RWPE2 (cell line): ENCODE results near the gene SDK2.

Experiments used
- ATAC-seq: fragments of 200-7000 bp; cut with Tn5 transposase; 3 replicates; pipeline ENCODE4 v1.9.1; 2021; ENCODE audit warnings: low read depth
- DNase-seq: peaks from one replicate; pipeline ENCODE4 v3.0.0-alpha.2; 2020; ENCODE audit warnings: low spot score
- H3K27ac ChIP-seq: fragments of 450-650 bp; 2 replicates; pipeline ENCODE4 v1.5.1; 2017; ENCODE audit warnings: mild to moderate bottlenecking; ENCODE audit not compliant: poor library complexity, severe bottlenecking
- H3K27me3 ChIP-seq: fragments of 250-450 bp; sonication (Bioruptor Pico); 2 replicates; pipeline ENCODE4 v1.5.1; 2021; ENCODE audit warnings: mild to moderate bottlenecking, moderate library complexity; ENCODE audit not compliant: insufficient read depth, poor library complexity, severe bottlenecking
- H3K36me3 ChIP-seq: fragments of 250-450 bp; sonication (Bioruptor Pico); 2 replicates; pipeline ENCODE4 v1.5.1; 2020; ENCODE audit warnings: low read depth, mild to moderate bottlenecking, moderate library complexity
- H3K4me1 ChIP-seq: fragments of 250-450 bp; sonication (Bioruptor Pico); 2 replicates; pipeline ENCODE4 v1.5.1; 2021; ENCODE audit warnings: mild to moderate bottlenecking, moderate library complexity; ENCODE audit not compliant: insufficient read depth, poor library complexity, severe bottlenecking
- H3K4me3 ChIP-seq: fragments of 250-450 bp; sonication (Bioruptor Pico); 2 replicates; pipeline ENCODE4 v1.5.1; 2021; ENCODE audit warnings: mild to moderate bottlenecking, moderate library complexity; ENCODE audit not compliant: severe bottlenecking
- H3K9me3 ChIP-seq: fragments of 250-450 bp; sonication (Bioruptor Pico); 2 replicates; pipeline ENCODE4 v1.5.1; 2021; ENCODE audit warnings: mild to moderate bottlenecking, moderate library complexity; ENCODE audit not compliant: severe bottlenecking
- CTCF ChIP-seq: fragments of 450-650 bp; IDR thresholded peaks from one replicate; pipeline ENCODE4 v1.5.1; 2017; ENCODE audit warnings: mild to moderate bottlenecking, moderate library complexity; ENCODE audit not compliant: poor library complexity, severe bottlenecking

SDK2 gene

DNA sequence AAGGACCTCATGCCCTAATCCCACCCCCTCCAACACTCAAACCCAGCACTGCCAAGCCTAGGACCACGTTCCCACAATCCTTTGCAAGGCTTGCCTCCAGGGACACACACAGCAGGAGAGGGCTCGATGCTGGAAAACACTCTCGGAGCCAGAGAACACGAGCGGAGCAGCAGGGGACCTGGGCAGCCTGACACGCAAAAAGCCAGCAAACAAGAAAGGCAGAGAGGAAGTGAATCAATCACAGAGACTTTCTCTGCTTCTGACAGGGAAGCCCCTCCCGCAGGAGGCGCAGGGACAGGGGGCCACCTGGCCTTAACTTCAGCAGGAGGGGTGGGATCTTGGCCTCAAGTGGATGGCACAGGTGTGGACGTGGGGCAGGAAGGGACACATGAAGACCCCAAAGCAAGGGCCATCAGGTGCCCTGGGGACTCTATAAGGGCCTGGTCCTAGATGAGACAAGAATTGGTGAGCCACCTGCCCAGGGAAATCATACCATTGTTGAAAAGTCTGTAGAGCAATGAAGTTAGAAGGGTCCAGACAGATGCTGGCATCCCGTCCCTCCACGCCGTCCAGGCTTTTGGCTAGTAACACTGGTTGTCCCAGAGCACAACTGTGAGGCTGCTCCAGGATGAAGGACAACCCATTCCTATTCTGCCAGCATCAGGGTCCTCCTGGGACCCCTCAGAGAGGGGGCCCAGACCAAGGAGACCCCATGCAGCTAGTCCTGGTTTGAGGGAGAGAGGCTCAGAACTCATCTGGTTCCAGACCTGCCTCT, 2.2 kb downstream of the SDK2 start:
- H3K27ac ChIP-seq = no peak overlapping the region
- no peaks in the 10 kb centered on the region for H3K4me1 ChIP-seq
- no peak for ATAC-seq
- no peak overlapping the region for H3K4me3 ChIP-seq
- H3K27me3 ChIP-seq = peaks cover 28% of the 10 kb centered on the region
- H3K36me3 ChIP-seq = no peaks in the 10 kb centered on the region
- H3K9me3 ChIP-seq = no peaks in the 10 kb centered on the region
- DNase-seq = no peak
- no peak for TF ChIP-seq CTCF

GRCh38 chr17:73640691-73641090, 3.6 kb downstream of the SDK2 start:
- no peaks in the 10 kb centered on the region for H3K9me3 ChIP-seq
- TF ChIP-seq CTCF = no peak
- no peak overlapping the region for H3K27ac ChIP-seq
- H3K36me3 ChIP-seq = no peaks in the 10 kb centered on the region
- DNase-seq (no peak), ATAC-seq (no peak)
- no peaks in the 10 kb centered on the region for H3K4me1 ChIP-seq
- peaks cover 19% of the 10 kb centered on the region for H3K27me3 ChIP-seq
- H3K4me3 ChIP-seq = no peak overlapping the region

- Histone ChIP-seq H3K36me3 (no peaks in the 10 kb centered on the region), H3K9me3 (no peaks in the 10 kb centered on the region), H3K4me1 (no peaks in the 10 kb centered on the region), H3K27ac (no peak overlapping the region), H3K4me3 (no peak overlapping the region), H3K27me3 (peaks cover 15% of the 10 kb centered on the region)
- ATAC-seq (no peak), DNase-seq (no peak)
- TF ChIP-seq CTCF = no peak
Measured at GRCh38 chr17:73639932-73640331, 4.3 kb downstream of the SDK2 start.

DNA sequence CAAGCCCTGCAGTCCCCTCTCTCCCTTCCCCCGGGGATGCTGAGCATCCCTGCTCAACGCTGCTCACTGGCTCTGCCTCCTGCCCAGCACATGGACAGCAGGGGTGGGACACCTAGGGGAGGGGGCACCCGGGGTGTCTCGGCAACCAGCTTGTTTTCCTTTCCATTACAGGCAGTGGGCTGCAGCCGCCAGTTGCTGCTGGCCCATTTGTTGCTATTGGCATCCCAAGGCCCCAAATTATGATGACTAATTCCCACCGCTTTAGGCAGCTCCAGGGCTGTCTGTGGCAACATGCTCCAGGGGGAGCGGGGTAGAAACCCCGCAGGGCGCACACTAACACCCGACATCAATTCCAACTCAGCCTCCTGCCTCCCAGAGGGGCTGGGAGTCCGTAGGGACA, 4.9 kb downstream of the SDK2 start:
- DNase-seq = no peak
- Histone ChIP-seq H3K27ac (no peak overlapping the region), H3K9me3 (no peaks in the 10 kb centered on the region), H3K4me3 (no peak overlapping the region), H3K4me1 (no peaks in the 10 kb centered on the region), H3K36me3 (no peaks in the 10 kb centered on the region), H3K27me3 (peaks cover 13% of the 10 kb centered on the region)
- ATAC-seq = no peak
- no peak for TF ChIP-seq CTCF

GRCh38 chr17:73638556-73638955, 5.7 kb downstream of the SDK2 start:
- Histone ChIP-seq H3K36me3 (no peaks in the 10 kb centered on the region), H3K4me3 (no peak overlapping the region), H3K4me1 (no peaks in the 10 kb centered on the region), H3K9me3 (no peaks in the 10 kb centered on the region), H3K27ac (no peak overlapping the region), H3K27me3 (peaks cover 7% of the 10 kb centered on the region)
- TF ChIP-seq CTCF = no peak
- no peak for ATAC-seq
- no peak for DNase-seq
